GM21423 (cell line): ENCODE results near the gene NDUFS2.

Experiments used
- ATAC-seq: cut with Tn5 transposase; IDR thresholded peaks from one replicate; pipeline ENCODE4 v1.9.1; 2021; ENCODE audit warnings: mild to moderate bottlenecking, moderate library complexity; ENCODE audit not compliant: unreplicated experiment

The NDUFS2 gene

DNA sequence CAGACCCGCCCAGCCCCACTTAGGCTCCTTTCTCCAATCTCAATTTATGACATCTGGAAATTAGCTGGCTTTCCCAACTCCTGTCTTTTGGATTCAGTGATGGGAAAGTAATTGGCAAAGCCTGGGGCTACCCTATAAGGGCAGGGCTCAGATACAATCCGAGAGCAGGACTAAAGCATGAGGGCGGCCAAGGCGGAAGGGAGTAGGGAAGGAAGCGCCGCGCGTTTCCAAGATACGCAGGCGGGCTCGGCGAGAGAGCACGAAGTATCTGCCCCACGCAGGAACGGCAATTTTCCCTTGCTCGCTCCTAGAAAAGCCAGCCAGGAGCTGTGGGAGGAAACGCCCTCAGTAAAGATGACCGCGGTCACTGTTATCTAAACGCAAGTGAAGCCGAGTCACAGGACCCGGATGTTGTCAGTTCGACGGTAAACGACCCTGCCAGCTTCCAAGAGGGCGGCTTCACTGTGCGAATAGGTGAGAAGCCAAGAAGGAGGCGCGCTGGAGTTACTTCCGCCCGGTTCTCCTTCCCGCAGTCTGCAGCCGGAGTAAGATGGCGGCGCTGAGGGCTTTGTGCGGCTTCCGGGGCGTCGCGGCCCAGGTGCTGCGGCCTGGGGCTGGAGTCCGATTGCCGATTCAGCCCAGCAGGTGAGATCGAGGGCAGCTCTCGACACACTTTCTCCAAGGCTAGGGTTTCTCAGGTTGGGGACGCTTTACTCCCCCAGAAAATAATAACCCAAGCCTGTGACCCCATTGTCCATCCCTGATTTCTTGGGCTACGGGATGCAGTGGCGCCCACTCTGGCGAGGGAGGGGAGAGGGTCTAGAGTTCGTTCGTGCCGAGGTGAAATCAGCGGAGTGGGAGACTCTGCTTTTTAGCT is at the start of gene NDUFS2:
TSS of gene NDUFS2 (plus strand) at position 532 of the 877 bp plus-strand sequence. CDS start at position 551, 19 bp downstream.
- peak; percentile 95 for ATAC-seq

DNA sequence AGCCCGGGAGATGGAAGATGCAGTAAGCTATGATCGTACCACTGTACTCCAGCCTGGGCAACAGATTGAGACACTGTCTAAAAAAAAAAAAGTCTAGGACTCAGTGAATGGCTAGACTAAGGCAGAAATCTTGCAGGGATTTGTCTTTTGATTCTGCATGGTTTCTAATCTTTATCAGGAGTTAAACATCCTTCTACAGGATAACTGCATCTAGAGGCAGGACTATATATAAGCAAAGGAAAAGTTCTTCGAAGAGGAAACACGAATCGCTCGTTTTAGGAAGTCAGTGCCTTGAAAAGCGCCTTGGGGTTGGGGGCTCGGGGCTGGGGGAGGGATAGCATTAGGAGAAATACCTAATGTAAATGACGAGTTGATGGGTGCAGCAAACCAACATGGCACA is 49.0 kb upstream of the NDUFS2 start:
- ATAC-seq: no peak

DNA sequence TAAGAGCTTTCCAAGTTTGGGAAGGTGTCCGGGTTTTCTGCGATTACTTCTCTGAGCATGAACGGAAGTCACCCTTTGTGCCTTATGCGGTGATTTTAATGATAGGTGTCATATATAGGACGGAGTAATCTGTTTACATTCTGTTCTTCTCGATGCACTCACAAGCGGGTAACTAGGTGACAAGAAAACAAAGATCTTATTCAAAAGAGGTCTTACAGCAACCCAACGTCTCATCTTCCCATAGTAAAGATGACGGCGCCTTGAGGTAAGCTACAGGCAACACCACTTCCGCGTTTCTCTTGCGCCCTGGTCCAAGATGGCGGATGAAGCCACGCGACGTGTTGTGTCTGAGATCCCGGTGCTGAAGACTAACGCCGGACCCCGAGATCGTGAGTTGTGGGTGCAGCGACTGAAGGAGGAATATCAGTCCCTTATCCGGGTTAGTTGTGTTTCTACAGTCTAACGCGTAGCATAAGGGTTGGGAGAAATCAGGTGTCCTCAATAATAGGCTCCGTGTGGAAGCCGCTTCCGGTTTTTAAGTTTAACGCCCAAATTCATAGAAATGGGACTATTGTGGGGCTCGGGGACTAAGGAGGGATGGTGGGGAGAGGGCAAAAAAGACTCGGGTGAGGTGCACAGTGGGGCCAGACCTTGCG is 48.4 kb upstream of the NDUFS2 start, which contains the start of gene UFC1:
TSS of gene UFC1 (plus strand) at position 297 of the 656 bp plus-strand sequence. CDS start at position 317, 20 bp downstream.
- peak; percentile 92 for ATAC-seq

DNA sequence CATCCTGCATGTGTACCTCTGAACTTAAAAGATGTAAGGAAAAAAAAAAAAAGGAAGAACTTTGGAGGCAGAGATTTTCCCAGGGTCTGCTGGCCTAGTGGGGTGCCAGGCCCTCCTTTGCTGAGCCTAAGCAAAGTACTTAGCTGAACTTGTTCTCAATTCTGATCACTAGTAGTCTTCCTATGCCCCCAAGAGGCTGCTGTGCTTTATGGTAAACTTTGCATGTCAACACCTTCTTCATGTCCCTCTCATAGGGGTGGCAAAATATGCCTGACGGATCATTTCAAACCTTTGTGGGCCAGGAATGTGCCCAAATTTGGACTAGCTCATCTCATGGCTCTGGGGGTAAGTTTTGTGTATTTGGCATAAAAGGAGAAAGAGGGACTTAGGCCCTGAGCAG is 44.3 kb upstream of the NDUFS2 start:
- ATAC-seq: no peak

DNA sequence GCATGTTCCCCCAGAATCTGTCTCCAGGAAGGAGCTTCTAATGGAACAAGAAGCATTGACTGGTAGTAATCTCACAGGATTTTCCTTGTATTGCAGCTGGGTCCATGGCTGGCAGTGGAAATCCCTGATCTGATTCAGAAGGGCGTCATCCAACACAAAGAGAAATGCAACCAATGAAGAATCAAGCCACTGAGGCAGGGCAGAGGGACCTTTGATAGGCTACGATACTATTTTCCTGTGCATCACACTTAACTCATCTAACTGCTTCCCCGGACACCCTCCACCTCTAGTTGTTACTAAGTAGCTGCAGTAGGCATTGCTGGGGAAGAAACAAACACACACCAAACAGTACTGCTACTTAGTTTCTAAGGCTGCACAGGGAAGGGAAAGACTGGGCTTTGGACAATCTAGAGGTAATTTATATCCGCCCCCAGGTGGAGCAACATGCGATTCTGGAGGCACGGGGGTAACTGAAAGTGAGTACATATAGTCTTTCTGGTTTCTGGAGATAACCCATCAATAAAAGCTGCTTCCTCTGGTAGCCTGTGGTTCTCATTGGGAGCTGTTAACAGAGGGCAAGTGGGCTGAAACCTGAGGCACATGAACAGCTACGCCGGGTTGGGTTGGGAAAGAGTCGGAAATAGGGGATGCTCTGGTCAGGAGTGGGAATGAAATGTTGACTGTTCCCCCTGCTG is 43.7 kb upstream of the NDUFS2 start:
- no peak for ATAC-seq

DNA sequence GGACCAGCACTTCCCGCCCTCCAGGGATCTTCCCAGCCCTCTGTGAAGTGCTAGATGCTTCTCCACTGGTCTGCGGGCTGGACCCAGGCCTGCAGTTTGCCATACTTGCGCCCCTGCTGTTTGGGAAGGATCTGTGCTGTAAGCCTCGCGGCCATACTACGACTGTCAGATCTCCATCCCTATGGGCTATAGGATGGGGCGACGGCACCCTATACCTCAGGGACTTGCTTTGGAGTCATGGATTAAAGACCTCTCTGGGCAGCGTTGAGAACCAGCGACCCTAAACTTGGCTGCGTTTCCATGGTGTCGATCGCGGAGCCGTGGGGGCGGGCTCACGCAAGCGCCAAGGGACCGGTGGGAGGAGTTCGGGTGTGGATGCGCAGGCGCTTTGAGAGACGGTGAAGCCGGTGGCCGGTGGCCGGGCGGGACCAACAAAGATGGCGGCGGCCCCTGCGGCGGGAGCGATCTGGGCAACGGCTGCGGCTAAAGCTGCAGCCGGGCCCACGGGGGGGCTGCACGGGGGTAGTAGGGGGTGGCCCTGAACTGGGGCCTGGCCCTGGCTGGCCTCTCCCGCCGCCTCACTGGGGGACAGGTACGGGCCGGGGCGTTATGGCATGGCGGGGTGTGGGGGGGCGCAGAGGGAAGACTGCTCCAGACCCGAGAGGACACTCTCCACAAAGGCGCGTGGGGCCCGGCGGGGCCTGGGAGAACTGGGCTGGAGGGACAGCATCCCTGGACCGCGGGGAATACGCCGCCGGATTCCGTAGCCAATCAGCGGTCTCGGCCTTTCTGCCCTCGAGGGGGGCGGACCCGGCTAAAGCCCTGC is 42.9 kb upstream of the NDUFS2 start, which contains the start of gene USP21:
TSS of gene USP21 (plus strand) at position 414 of the 826 bp plus-strand sequence. CDS start 1,141 bp downstream, outside the sequence.
- peak; percentile 84 for ATAC-seq

DNA sequence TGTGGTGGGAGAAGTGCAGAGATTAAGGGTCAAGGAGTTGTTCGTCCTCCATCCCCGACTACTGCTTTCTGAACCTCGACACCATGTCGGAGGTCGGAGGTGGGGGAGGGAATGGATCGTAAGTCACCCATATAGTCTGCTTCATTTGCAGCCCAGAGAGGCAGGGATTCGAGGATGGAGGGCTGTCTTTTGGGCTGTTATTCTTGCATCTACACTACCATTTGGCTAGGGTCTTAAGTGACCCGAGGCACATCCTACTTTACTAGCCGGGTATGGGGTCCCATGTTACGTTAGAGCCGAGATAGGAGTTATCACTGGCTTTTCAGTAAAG is 42.3 kb upstream of the NDUFS2 start:
- ATAC-seq: no peak

DNA sequence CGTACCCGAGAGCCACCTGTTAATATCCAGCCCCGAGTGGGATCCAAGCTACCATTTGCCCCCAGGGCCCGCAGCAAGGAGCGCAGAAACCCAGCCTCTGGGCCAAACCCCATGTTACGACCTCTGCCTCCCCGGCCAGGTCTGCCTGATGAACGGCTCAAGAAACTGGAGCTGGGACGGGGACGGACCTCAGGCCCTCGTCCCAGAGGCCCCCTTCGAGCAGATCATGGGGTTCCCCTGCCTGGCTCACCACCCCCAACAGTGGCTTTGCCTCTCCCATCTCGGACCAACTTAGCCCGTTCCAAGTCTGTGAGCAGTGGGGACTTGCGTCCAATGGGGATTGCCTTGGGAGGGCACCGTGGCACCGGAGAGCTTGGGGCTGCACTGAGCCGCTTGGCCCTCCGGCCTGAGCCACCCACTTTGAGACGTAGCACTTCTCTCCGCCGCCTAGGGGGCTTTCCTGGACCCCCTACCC is 41.5 kb upstream of the NDUFS2 start:
- no peak for ATAC-seq

DNA sequence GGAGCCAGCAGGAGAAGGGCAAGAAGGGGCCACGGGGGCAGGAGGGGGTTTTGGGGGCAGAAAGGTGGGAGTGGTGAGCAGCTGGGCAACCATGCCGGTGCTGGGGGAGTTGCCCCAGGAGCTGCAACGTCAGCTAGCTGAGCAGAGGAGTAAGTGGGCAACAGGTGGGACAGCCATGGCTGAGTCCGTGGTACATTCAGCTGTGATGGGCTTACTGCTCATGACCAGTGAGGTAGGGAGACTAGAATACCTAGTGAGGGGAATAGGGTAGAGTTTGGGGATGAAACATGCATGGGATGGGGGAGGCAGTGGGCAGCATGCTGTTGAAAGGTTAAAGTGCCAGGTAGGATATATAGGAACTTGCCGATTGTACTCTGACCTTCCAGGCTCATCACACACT is 40.5 kb upstream of the NDUFS2 start:
- ATAC-seq: no peak

DNA sequence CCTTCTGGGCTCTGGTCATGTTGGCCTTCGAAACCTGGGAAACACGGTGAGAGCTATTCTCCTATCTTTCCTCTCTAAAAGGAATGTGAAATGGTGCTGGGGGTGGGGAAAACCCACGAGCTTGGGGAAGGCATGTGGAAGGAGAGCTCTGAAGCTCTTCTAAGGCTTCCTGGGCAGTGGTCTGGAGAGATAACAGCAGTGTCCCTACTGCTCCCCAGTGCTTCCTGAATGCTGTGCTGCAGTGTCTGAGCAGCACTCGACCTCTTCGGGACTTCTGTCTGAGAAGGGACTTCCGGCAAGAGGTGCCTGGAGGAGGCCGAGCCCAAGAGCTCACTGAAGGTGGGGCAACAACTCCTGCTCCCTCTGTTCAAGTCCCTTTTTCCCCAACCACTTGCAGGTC is 40.1 kb upstream of the NDUFS2 start:
- no peak for ATAC-seq

DNA sequence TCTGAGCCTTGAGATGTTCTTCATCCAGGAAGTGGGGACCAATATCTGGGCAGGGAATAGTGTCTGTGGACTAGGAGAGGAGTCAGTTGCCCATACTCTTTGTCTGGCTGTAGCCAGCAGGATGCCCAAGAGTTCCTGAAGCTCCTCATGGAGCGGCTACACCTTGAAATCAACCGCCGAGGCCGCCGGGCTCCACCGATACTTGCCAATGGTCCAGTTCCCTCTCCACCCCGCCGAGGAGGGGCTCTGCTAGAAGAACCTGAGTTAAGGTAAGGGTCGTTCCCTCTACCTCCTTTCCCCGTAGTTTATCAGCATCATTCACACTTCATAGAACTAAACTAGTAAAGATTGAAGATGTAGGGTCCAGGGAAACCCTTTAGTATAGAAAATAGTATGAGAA is 39.4 kb upstream of the NDUFS2 start:
- no peak for ATAC-seq

DNA sequence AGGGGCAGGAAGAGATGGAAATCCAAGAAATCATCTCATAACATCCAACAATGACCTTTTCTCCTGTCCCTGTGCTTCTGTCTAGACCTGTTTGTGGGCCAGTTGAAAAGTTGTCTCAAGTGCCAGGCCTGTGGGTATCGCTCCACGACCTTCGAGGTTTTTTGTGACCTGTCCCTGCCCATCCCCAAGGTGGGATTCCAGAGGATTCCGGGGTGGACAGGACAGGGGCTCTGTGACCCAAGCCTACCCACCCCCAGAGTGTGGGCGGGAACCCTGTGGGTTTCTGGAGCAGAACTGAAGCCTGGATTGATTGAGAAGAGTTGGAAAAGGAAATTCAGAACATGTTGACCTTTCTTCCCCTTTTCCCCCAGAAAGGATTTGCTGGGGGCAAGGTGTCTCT is 38.4 kb upstream of the NDUFS2 start:
- ATAC-seq: no peak

DNA sequence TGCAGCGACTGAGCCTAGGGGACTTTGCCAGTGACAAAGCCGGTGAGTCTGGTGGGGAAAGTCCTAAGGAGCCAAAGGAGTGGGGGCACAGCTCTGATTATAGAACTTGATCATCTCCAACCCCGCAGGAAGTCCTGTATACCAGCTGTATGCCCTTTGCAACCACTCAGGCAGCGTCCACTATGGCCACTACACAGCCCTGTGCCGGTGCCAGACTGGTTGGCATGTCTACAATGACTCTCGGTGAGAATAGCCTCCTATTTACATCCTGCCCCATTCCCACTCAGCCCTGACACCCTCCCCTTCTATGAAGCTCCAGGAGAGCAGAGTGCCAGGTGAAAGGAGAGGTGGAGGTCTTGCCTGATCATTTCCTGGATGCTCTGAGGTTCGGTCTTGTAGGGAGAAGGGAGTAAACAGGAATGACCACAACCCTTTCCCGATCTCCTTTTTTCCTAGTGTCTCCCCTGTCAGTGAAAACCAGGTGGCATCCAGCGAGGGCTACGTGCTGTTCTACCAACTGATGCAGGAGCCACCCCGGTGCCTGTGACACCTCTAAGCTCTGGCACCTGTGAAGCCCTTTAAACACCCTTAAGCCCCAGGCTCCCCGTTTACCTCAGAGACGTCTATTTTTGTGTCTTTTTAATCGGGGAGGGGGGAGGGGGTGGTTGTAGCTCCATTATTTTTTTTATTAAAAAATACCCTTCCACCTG is 37.1 kb upstream of the NDUFS2 start:
- no peak for ATAC-seq

DNA sequence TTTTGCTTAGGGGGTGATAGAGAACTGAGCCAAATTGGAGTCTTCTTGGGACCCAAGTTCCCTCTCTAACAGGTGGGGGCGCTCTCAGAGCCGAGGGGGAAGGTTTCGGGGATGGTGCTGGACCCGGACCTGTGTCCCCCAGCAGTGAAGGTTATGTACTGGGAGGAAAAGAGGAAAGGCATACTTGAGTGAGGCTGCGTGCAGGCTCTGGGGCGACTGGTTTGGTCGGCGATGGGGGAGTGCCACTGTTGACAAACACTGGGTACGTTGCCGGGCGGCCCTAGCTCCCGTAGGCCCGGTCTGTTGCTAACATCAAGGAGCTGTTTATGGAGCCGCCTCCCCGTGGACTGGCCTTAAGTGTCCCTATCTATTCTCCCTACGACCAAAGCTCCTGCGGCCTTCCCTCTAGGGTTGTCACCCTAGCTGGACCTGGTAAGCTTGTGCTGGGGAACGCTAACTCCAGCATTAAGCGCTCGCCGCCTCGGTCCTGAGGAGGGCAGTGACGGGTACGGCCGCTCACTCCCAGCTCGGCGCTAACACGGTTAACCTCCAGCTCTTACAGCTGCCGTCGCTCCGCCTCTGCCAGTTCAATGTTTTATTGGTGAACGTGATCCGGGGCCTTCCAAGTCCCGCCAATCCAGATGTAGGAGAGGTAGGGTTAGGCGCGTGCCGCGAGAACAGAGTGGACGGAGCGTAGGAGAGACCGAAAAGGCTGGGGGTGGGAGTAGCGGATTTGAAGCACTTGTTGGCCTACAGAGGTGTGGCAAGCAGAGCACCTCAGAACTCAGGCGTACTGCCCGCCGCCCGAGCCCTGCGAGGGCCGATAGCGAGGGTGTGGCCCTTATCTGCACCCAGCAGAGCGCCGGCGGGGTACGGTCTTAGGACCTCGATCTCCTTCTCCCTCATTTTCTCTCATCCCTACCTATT is 36.2 kb upstream of the NDUFS2 start, which contains the start of gene PPOX:
TSS of gene PPOX (plus strand) at position 685 of the 927 bp plus-strand sequence. CDS start 422 bp downstream, outside the sequence.
- peak; percentile 87 for ATAC-seq

DNA sequence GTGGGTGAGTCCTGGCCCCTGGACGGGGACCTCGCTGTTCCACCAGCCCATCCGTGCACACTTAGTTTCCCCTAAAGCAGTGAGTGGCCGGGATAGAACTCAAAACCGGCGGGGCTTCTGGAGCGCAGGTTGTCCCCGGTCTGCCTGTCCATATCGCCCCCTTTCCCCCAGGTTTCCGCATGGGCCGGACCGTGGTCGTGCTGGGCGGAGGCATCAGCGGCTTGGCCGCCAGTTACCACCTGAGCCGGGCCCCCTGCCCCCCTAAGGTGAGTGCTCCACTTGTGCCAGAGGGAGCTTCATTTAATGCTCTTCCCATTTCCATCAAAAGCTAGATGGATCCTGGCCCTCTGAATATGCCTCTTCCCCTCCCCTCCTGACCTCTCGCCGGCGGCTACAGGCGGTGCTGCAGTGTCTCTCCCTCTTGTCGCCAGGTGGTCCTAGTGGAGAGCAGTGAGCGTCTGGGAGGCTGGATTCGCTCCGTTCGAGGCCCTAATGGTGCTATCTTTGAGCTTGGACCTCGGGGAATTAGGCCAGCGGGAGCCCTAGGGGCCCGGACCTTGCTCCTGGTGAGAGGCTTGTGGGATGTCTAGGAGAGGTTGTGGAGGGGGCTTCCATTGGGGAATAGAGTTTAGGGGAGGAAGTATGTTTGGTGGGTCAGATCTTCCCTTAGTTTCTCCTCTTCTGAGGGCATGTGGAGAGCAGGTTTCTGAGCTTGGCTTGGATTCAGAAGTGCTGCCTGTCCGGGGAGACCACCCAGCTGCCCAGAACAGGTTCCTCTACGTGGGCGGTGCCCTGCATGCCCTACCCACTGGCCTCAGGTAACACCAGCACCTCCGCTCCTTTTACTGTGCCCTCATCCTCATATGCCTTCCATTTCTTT is 35.3 kb upstream of the NDUFS2 start:
- ATAC-seq: peak; percentile 2

DNA sequence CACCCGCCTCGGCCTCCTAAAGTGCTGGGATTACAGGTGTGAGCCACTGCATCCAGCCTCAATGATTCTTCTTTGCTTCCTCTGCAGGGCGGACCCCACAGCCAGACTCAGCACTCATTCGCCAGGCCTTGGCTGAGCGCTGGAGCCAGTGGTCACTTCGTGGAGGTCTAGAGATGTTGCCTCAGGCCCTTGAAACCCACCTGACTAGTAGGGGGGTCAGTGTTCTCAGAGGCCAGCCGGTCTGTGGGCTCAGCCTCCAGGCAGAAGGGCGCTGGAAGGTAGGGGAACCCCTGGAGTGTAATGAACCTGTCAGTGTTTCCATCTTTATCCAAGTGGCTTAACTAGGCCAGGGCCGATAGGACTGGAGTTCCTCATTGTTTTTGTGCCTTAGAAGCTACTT is 33.3 kb upstream of the NDUFS2 start:
- no peak for ATAC-seq

DNA sequence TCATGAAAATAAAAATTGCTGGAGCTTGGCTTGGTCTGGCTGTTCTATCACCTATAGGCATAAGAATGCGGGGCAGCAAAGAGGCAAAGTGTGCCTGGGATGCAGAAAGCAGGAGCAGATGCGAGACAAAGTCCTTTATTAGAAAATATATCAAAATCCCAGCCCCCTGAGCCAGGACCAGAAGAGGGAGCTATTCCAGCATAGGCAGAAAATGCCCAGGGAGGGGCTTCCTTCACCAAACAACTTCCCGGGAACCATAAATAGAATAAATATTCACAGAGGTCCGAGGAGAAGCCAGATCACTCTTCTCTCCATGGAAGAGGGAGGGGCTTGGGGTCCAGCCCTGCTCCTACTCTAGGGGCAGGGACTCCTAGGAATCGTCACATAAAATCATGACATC is 31.0 kb upstream of the NDUFS2 start:
- ATAC-seq: no peak

DNA sequence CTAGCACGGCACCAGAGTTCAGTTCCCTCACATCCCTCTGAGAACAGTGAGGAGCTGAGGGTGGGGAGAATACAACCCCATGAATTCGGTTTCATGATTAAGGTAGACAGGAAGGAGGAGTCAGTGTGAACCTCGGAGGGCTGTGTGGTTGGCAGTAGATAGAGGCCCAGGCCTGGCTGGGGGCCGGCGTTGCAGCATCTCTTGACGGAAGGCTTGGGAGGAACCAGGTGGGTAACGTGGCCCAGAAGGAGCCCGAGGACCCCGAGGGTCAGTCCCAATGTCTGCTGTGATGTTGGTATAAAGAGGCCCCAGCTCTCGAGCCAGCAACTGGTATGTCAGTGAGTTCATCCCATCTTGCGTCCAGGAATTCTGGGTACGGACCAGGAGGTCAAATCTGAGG is 30.5 kb upstream of the NDUFS2 start:
- ATAC-seq: no peak
